ENCODE results near the gene LRRC2.

- no peak for TF ChIP-seq CTCF (IDR thresholded peaks at IDR 0.05; ENCODE audit: low read length)
- no peak for TF ChIP-seq EZH2phosphoT487 (IDR thresholded peaks at IDR 0.05; ENCODE audit: low read length)
- TF ChIP-seq EZH2 (optimal IDR thresholded peaks at IDR 0.05; ENCODE audit: low read depth, low read length), result no peak
Observed at GRCh38 chr3:46481636-46482035, 84.5 kb downstream of the LRRC2 start.
